B cell (primary cell): ENCODE measurements around the gene SRP19. TPM values are rescaled to one million over a fixed set of nuclear protein-coding genes. Genes with fewer than 3 reads are reported as not detected.

ENCODE experiments used
- ATAC-seq: fragments of 200-7000 bp; cut with Tn5 transposase; one replicate; pipeline ENCODE4 v1.10.0; 2021; ENCODE audit warnings: low read depth, mild to moderate bottlenecking, moderate number of reproducible peaks, moderate library complexity
- CTCF ChIA-PET: fragments of 350-600 bp; sonication (Branson Sonifier 250); formaldehyde crosslinking; loops from one replicate; lab custom pipeline; 2021; ENCODE audit warnings: antibody characterized with exemption, inconsistent platforms; lab: Charles Lee
- POLR2A ChIA-PET: fragments of 350-600 bp; sonication (Branson Sonifier 250); formaldehyde crosslinking; loops from one replicate; lab custom pipeline; 2021; ENCODE audit warnings: antibody characterized with exemption; lab: Charles Lee
- DNase-seq: peaks from one replicate; pipeline ENCODE4 v3.0.0; 2013
- H2AFZ ChIP-seq: 2 replicates; pipeline ENCODE4 v1.6.1; 2012; ENCODE audit warnings: mild to moderate bottlenecking, low read depth, low read length; ENCODE audit not compliant: insufficient read depth, poor library complexity, severe bottlenecking
- H3K27ac ChIP-seq, 2 donors: 1 replicate in 1 of 2; 2 replicates in 1 of 2; pipeline ENCODE4 v1.5.1; 2012 to 2013; ENCODE audit warnings: low read length in 2 of 2, mild to moderate bottlenecking in 2 of 2, moderate library complexity in 1 of 2
- H3K27me3 ChIP-seq, 4 experiments: fragments of 200-600 bp in 1 of 4; sonication (generic) in 1 of 4; replicated peaks in 1 of 4; 1 replicate in 2 of 4; 2 replicates in 2 of 4; pipeline versions ENCODE4 v1.6.1 to v1.7.0; 2013 to 2016; ENCODE audit warnings: low read length in 3 of 4, mild to moderate bottlenecking in 2 of 4, mixed read lengths in 1 of 4, moderate library complexity in 1 of 4; ENCODE audit not compliant: insufficient read depth in 4 of 4, control insufficient read depth in 3 of 4; ENCODE audit errors: control extremely low read depth in 1 of 4
- H3K36me3 ChIP-seq, 2 experiments: replicated peaks in 1 of 2; 1 replicate in 1 of 2; 2 replicates in 1 of 2; pipeline versions ENCODE4 v1.6.1 to v1.7.1; 2013; ENCODE audit warnings: low read length in 1 of 2; ENCODE audit not compliant: insufficient read depth in 2 of 2, control insufficient read depth in 1 of 2; ENCODE audit errors: control extremely low read depth in 1 of 2, extremely low read depth in 1 of 2
- H3K4me1 ChIP-seq, 2 donors: fragments of 200-600 bp in 1 of 2; sonication (generic) in 1 of 2; 1 replicate in 1 of 2; 2 replicates in 1 of 2; pipeline versions ENCODE4 v1.5.1 to v1.6.1; 2013 to 2017; ENCODE audit warnings: low read length in 2 of 2; ENCODE audit not compliant: control insufficient read depth in 2 of 2, insufficient read depth in 2 of 2
- H3K4me2 ChIP-seq: replicated peaks from 2 replicates; pipeline ENCODE3; 2012; ENCODE audit warnings: mild to moderate bottlenecking, low read depth, low read length; ENCODE audit not compliant: poor library complexity, severe bottlenecking
- H3K4me3 ChIP-seq, 5 experiments: fragments of 200-600 bp in 1 of 5; sonication (generic) in 1 of 5; 1 replicate in 3 of 5; 2 replicates in 2 of 5; pipeline versions ENCODE4 v1.5.1 to v1.7.0; 2011 to 2016; ENCODE audit warnings: low read length in 4 of 5, mild to moderate bottlenecking in 4 of 5, low read depth in 2 of 5, control low read depth in 1 of 5, moderate library complexity in 1 of 5; ENCODE audit not compliant: insufficient read depth in 1 of 5; ENCODE audit errors: control extremely low read depth in 1 of 5, extremely low read depth in 1 of 5
- H3K79me2 ChIP-seq: fragments of 200-600 bp; sonication (generic); one replicate; pipeline ENCODE4 v1.6.0; 2016; ENCODE audit warnings: low read length; ENCODE audit not compliant: control insufficient read depth, insufficient read depth
- H3K9ac ChIP-seq: fragments of 200-600 bp; sonication (generic); 2 replicates; pipeline ENCODE4 v1.6.1; 2017; ENCODE audit warnings: mild to moderate bottlenecking, low read length, moderate library complexity
- H3K9me3 ChIP-seq, 3 donors: one replicate each; pipeline versions ENCODE4 v1.6.1 to v1.7.1; 2013; ENCODE audit warnings: low read length in 2 of 3; ENCODE audit not compliant: control insufficient read depth in 2 of 3, insufficient read depth in 1 of 3; ENCODE audit errors: control extremely low read depth in 1 of 3
- H4K20me1 ChIP-seq: 2 replicates; pipeline ENCODE4 v1.6.0; 2012; ENCODE audit warnings: mild to moderate bottlenecking, low read length; ENCODE audit not compliant: insufficient read depth, control insufficient read depth, poor library complexity, severe bottlenecking
- H3K27ac Mint-ChIP-seq: one replicate; pipeline ENCODE4 v1.8.0; 2021; ENCODE audit warnings: mixed read lengths
- H3K27me3 Mint-ChIP-seq: one replicate; pipeline ENCODE4 v1.8.0; 2021; ENCODE audit warnings: mixed read lengths
- H3K4me1 Mint-ChIP-seq: one replicate; pipeline ENCODE4 v1.8.0; 2021; ENCODE audit warnings: mixed read lengths
- H3K4me3 Mint-ChIP-seq: one replicate; pipeline ENCODE4 v1.8.0; 2021; ENCODE audit warnings: mixed read lengths
- H3K9me3 Mint-ChIP-seq: one replicate; pipeline ENCODE4 v1.8.0; 2022; ENCODE audit warnings: mixed read lengths; ENCODE audit not compliant: insufficient read depth
- EZH2 ChIP-seq: IDR thresholded peaks from 2 replicates; pipeline ENCODE4 v1.6.1; 2012; ENCODE audit warnings: borderline replicate concordance, low read depth, mild to moderate bottlenecking, moderate library complexity, low read length; ENCODE audit not compliant: insufficient read depth, poor library complexity, severe bottlenecking
- WGBS: methylation state at CpG from one replicate; pipeline ENCODE4 v1.1.5; 2013; ENCODE audit warnings: missing lambda C conversion rate; ENCODE audit not compliant: insufficient coverage; 5-methylcytosine and 5-hydroxymethylcytosine counted together
- intact Hi-C: fragments of 100-400 bp; cut with micrococcal nuclease; formaldehyde crosslinking; loops from one replicate; pipeline ENCODE4 v1.10.0; 2022
- polyA plus RNA-seq: library from polyadenylated mRNA; depleted of rRNA; stranded (reverse); fragments of >200 nt; gene quantifications from 2 replicates; pipeline ENCODE4 v1.2.3, GENCODE V29; 2012
- total RNA-seq, 2 donors: library from RNA; stranded (reverse); fragments of 120-200 nt in 1 of 2; gene quantifications; 1 replicate in 1 of 2; 2 replicates in 1 of 2; pipeline versions ENCODE4 v1.2.3 to v1.2.4, GENCODE V29; 2013 to 2022
- TF ChIP-seq, protein P1 (sequence below): fragments of 200-600 bp; IDR thresholded peaks from one replicate; pipeline ENCODE4 v1.8.0; 2022; ENCODE audit warnings: antibody characterized with exemption, mild to moderate bottlenecking

SRP19 gene
- total and polyA plus RNA-seq, 2 donors (not counting 1 experiment from before 2014, with no cell fraction given): 17.7 to 41.5 TPM

DNA sequence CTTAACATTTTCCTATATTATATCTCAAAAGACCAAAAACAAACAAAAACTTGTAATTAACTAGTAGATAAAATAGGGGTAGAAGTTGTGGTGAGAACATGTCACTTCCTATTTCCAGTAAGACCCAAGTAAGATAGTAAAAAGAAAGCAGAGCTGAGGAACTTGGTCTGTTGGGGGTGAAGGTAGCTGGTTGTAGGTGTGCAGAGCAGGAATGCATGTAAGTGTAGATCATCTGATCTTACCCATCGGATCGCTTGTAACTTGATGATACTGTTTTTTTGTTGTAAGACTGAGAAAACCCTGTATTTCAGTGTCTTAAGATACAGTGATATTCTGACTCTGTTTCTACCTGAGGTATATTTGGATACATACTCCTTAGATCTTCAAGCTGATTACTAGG lies 5.7 kb downstream of the SRP19 start:
- DNase-seq (no peak), ATAC-seq (no peak)
- Histone ChIP-seq H3K9ac (no peak overlapping the region), H3K4me2 (no peak overlapping the region), H4K20me1 (peaks cover 16% of the 10 kb centered on the region), H3K27ac (no peak overlapping the region), H3K36me3 (peaks cover 12 to 54% of the 10 kb centered on the region in 2 experiments), H2AFZ (no peak overlapping the region), H3K27me3 (no peaks in the 10 kb centered on the region), H3K4me3 (no peak overlapping the region), H3K4me1 (peaks cover 9 to 15% of the 10 kb centered on the region in 2 donors), H3K9me3 (no peaks in the 10 kb centered on the region), H3K79me2 (peaks cover 24% of the 10 kb centered on the region)
- H3K27me3 Mint-ChIP-seq: no peaks in the 10 kb centered on the region
- POLR2A ChIA-PET: no interaction called here
- intact Hi-C loops: no loop called here
- TF ChIP-seq EZH2: no peak
- TF ChIP-seq, protein P1, sequence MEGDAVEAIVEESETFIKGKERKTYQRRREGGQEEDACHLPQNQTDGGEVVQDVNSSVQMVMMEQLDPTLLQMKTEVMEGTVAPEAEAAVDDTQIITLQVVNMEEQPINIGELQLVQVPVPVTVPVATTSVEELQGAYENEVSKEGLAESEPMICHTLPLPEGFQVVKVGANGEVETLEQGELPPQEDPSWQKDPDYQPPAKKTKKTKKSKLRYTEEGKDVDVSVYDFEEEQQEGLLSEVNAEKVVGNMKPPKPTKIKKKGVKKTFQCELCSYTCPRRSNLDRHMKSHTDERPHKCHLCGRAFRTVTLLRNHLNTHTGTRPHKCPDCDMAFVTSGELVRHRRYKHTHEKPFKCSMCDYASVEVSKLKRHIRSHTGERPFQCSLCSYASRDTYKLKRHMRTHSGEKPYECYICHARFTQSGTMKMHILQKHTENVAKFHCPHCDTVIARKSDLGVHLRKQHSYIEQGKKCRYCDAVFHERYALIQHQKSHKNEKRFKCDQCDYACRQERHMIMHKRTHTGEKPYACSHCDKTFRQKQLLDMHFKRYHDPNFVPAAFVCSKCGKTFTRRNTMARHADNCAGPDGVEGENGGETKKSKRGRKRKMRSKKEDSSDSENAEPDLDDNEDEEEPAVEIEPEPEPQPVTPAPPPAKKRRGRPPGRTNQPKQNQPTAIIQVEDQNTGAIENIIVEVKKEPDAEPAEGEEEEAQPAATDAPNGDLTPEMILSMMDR: no peak
- CTCF ChIA-PET: no interaction called here
- H3K4me1 Mint-ChIP-seq: peaks cover 20% of the 10 kb centered on the region
- no peak overlapping the region for H3K27ac Mint-ChIP-seq
- H3K9me3 Mint-ChIP-seq: no peaks in the 10 kb centered on the region
- 100% methylated on average over 1 of the region's 2 CpGs for WGBS
- H3K4me3 Mint-ChIP-seq: no peak overlapping the region

DNA sequence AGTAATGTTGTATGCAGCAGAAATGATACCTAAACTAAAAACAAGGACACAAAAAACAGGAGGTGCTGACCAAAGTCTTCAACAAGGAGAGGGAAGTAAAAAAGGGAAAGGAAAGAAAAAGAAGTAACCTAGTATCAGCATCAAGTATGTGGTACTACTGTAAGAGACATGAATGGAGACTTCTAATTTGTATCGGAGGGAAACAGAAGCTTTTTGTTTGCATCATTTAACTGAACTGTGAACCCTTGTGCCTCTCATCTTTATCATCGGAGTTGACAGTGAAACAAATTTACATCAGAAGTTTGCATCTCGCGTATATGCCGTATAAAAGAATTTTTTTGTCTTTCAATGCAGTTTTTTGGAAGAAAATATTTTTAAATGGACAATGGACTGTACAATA lies 6.3 kb downstream of the SRP19 start:
- DNase-seq (no peak), ATAC-seq (no peak)
- Histone ChIP-seq H3K79me2 (peaks cover 17% of the 10 kb centered on the region), H3K9me3 (no peaks in the 10 kb centered on the region), H3K4me2 (no peak overlapping the region), H3K4me3 (no peak overlapping the region), H3K4me1 (peaks cover 2 to 8% of the 10 kb centered on the region in 2 donors), H3K27me3 (no peaks in the 10 kb centered on the region), H4K20me1 (peaks cover 16% of the 10 kb centered on the region), H3K36me3 (peaks cover 12 to 54% of the 10 kb centered on the region in 2 experiments), H3K27ac (no peak overlapping the region), H3K9ac (no peak overlapping the region), H2AFZ (no peak overlapping the region)
- Mint-ChIP-seq H3K27ac (no peak overlapping the region), H3K27me3 (no peaks in the 10 kb centered on the region), H3K4me3 (no peak overlapping the region), H3K9me3 (no peaks in the 10 kb centered on the region), H3K4me1 (peaks cover 13% of the 10 kb centered on the region)
- 83% methylated on average over 1 of the region's 5 CpGs for WGBS
- intact Hi-C loops: no loop called here
- ChIA-PET POLR2A (no interaction called here), CTCF (no interaction called here)
- TF ChIP-seq, protein P1: no peak
- TF ChIP-seq EZH2: no peak
